GF-D8 (cell line): ENCODE data around the gene TBC1D2.
A peak's percentile ranks its signal among the peaks of the same experiment; 100 is the strongest.
"Not testable (repeated sequence)": the region's sequence is repeated elsewhere in the genome, so short reads cannot be mapped to it uniquely, and the experiment has no call there.

Experiments used
- DNase-seq: peaks from one replicate; lab custom pipeline; 2025; lab: John Stamatoyannopoulos, UW

TBC1D2 gene, protein sequence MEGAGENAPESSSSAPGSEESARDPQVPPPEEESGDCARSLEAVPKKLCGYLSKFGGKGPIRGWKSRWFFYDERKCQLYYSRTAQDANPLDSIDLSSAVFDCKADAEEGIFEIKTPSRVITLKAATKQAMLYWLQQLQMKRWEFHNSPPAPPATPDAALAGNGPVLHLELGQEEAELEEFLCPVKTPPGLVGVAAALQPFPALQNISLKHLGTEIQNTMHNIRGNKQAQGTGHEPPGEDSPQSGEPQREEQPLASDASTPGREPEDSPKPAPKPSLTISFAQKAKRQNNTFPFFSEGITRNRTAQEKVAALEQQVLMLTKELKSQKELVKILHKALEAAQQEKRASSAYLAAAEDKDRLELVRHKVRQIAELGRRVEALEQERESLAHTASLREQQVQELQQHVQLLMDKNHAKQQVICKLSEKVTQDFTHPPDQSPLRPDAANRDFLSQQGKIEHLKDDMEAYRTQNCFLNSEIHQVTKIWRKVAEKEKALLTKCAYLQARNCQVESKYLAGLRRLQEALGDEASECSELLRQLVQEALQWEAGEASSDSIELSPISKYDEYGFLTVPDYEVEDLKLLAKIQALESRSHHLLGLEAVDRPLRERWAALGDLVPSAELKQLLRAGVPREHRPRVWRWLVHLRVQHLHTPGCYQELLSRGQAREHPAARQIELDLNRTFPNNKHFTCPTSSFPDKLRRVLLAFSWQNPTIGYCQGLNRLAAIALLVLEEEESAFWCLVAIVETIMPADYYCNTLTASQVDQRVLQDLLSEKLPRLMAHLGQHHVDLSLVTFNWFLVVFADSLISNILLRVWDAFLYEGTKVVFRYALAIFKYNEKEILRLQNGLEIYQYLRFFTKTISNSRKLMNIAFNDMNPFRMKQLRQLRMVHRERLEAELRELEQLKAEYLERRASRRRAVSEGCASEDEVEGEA

DNA sequence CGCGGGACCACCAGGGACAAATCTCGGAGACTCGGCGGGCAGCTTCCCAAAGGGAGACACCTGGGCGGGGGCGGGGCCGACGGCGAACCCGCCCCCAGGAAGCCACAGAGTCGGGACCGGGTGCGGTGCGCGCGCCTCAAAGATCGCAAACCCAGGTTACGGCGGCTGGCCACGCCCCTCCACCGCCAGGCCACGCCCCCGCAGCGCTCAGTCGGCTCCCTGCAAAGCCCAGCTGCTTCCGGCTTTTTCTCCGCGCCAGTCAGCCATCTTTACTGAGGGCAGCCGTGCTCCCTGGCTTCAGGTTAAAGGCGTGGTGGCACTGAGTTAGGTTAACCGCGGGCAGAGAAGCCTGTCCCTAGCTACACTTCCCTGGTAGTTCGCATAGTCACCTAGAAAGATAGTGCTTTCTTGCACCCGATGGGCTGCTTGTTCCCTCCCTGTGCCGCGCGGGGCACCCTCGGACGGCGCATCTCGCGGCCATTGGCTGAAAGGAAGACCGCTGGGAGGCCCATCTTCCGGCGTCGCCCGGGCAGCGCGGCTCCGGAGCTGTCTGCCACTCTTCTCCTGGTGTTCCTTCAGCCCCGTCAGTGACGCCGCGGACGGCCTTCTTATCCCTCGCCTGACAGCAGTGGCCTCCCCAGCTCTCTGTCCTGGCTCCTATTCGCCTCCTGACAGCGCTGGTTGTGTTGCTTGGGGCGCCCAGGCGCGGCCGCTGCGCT, at the start of gene TBC1D2:
TBC1D2 (minus strand) TSS at position 72 of the 719 bp plus-strand sequence. CDS start 108 bp downstream, outside the sequence.
- peak; percentile 93 for DNase-seq

DNA sequence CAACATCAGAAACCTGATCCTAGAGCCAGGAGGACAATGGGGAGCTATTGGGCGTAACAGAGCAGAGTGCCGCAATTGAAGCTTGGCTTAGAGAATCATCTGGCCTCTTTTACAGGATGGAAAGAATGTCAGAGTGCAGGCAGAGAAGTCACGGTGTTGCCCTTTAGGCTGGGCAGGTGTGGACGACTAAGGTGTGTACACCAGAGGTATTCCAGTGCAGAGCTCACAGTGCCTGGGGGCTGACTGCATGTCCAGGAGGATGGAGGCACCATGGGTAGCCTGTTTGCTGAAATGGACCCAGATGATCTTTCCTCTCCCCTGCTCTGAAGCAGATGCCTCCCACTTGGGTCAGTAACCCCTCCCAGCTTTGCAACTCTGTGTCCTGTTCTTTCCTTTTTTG, 48.9 kb upstream of the TBC1D2 start:
- no peak for DNase-seq

DNA sequence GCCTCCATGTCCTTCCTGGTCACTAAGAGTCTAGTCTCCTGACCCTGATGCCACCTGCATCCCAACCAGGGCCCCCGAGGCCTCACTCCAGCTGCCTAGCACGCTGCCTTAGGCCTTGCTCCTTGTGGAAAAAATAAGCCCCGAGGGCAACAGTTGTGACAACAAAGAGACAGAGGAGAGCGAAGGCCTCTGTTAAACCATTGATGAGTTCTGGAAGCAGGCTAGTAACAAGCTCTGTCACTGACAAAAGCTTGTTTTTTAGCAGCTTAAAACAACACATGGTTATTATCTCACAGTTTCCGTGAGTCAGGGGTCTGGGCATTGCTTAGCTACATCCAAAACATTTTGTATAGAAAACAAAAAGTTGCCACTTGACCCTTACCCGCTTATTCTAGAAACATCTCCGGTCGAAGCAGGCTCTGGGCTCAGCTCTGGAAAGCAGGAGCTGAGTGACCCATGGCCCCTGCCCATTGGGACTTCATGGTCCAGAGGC, 48.2 kb upstream of the TBC1D2 start:
- no peak for DNase-seq

DNA sequence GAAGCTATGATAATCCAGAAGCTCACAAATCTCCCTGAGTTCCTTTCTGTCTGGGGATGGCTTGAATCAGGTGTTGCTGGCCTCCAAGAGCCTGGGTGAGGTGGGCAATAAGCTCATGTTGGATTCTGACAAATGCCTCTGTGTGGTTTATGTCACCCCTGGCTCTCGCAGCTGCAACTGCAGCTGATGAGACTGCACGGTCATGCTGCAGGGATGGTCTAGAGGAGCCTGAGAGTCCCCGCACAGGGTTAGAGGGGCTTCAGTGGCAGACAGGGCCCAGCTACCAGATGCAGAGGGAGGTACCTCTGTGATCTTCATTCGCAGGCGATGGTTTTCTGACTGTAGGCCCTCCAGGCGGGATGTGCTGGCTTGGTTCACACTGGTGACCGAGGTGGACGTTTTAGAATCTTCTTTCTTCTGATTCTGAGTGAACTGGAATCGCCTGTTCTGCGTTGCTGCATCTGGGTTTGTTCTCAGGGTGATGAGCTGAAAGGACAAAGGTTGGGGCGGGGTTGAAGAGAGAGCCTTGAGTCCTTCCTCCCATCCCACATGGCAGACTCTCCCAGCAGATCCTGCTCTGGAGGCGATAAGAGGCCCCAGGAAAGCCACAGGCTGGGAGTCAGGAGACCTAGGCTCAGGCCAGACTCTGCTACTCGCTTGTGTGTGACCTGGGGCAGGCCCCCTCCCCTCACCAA, 47.6 kb upstream of the TBC1D2 start:
- DNase-seq: no peak

DNA sequence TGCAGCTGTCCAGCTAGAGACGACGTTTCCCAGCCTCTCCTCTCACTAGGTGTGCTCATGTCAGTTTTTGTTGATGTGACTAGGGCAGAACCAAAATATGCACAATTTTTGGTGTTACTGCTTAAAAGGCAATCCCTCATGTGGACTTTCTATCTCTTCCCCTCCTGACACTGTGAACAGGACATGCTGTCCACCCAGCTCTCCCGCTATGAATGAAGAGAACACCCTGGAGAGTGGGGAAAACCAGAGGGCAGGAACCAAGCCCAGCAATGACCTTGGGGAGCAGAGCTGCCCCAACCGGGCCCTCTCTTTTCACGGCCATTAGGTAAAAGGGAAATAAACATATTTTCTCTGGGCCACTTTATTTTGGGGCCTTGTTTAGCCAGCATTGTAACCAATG, 46.7 kb upstream of the TBC1D2 start:
- no peak for DNase-seq

DNA sequence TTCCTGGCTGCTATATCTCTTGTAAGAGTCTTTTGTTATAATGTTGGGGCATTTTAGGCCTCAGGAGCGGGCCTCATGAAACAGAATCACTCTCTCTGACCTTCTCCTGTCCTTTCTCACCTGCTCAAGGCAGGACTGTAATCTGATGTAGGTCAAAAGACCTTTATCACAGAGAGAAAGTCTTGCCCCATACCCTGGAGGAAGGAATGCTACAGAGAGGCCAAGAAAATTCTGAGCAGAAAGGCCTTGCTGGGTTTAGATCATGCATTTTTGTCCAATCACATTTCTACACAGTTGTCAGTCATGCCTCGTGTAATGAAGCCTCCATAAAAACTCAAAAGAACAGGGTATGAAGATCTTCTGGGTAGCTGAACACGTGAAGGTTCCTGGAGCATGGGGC, 45.2 kb upstream of the TBC1D2 start:
- no peak for DNase-seq

DNA sequence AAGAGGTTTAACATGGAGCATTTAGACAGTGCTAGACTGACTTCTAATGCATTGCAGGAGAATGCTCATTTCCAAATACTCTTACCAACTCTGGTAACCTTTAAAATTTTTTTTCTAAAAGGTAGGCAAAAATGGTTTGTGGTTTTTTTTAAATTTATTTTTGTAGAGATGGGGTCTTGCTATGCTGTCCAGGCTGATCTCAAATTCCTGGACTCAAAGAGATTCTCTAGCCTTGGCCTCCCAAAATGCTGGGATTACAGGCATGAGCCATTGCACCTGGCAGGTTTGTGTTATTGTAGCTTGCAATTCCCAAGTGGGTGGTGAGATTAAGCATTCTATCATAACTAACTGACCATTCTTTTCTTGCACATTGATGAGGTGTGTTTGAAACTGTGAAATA, 43.0 kb upstream of the TBC1D2 start:
- DNase-seq: no peak

DNA sequence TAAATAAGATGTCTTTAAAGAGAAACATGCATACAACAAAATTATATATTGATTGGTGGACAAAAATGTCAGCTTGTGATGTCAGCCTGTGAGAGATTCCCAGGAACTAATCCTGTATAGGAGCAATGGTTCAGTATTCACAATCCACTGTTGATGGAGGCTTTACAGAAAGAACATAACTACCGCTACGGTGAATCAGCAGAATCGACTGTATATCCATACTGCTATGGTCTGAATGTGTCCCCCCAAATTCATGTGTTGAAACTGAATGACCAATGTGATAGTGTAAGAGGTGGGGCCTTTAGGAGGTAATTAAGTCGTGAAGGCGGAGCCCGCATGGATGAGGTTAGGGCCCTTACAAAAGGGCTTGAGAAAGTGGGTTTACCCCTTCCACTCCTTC, 40.4 kb upstream of the TBC1D2 start:
- DNase-seq: no peak

DNA sequence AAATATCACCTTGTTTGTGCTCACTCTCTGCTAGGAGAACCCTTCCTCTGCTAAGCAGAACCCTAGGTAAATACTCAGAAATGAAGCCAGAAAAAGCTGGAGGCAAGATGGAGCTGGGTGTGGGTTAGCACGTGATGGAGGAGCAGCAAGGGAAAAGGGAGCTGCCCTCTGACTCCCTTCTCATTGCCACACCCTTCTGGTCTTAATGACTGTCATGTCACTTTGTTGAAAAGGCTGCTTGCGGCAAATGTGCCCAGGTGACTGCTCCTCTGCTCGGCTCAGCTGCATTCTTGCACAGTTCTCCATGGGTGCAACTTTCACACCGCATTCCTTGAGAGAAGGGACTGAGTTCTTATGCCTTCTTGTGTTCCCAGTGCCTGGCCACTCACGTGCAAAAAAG, 36.4 kb upstream of the TBC1D2 start:
- no peak for DNase-seq

DNA sequence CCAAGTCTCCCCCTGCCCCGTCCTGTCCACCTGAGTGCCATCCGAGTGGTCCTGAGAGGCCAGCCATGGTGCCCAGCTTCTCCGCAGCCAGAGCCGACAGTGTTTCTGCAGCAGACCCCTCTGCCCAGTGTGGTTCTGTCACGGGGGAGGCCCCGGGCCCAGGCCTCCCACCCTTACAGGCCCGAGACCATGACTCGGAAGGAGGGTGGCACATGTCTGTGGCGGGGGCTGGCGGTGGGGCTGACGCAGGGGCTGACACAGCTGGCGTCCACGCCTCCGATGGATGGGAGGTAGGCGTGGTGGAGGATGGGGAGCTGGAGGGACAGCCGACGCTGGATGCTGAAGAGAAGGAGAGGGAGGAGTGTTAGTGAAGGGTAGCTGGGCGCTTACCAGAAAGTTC, 35.0 kb upstream of the TBC1D2 start:
- DNase-seq: no peak

DNA sequence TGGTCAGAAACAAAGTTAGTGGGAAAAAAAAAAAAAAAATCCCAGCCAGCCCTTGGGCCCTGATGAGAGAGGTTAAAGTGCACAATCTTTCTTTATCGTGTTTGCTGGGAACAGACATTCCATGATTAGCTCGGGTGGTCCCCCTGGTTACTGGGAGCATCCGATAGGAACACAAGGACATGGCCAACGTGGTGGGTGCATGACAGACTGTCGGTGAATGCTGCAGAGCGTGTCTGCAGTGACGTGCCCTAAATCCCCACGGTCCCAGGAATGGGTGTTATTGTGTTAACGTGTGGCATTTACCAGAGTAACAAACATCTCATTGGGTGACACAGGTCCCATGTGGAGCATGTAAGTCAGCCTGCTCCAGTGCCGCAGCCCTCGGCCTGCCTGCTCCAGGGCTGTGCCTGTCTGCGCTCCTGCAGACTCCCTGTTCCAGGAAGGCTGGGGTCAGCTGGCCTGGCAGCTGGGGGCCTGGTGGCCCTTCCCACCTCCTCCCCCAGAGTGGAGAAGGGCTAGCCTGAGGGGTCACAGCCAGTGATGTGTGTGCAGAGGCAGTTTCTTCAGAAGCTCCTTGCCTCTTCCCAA, 34.3 kb upstream of the TBC1D2 start:
- DNase-seq: no peak

DNA sequence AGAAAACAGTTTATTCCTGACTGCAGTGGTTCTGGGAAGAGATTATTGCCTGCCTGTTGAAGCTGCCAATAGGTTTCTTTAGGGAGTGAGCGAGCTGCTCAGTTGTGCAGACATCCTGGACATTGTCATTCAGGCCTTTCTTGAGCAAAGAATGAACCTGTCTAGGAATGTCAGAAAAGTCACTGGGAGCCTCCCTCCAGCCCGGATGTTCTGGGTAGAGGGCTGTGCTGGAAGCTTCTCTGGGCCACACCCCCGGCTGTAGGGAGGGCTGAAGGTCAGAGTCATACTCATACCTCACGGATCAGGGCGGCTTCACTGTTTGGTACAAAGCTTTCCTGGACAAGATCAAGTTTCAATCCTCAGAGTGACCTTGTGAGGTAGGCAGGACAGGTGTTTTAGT, 33.4 kb upstream of the TBC1D2 start:
- no peak for DNase-seq

DNA sequence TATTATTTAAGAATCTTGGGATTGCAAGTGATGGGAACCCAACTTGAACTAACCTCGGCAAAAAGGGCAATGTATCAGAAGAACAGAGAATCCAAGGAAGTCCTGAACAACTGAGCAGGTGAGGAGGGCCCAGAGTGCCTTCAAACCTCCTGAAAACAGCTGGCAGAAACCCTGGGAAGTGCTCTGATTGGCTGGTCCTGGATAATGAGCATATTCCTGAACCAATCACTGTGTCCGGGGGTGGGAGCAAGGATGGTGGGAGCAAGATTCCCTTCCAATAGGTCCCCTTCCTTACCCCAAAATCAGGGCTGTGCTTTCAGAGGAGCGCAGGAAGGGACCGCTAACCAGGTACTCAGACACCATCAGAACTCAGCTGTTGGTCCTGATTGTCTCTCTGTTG, 31.9 kb upstream of the TBC1D2 start:
- DNase-seq: no peak

DNA sequence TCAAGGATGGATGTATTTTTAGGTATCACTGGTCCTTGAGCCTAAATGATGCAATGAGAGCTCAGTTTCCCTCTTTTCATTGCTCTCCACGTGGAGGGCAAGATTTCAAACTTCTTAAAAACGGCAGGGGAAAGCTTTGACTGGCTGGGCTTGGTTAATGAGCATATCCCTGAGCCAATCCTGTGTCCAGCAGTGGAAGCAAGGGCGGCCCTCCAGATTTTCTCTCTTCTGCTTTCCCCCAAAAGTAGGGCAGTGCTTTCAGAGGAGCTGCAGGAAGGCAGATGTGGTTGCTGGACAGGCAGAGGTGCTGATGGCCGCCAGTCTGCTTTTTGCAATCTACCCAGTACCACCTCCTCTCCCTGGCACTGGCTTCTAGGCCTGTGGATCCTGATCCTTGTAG, 30.0 kb upstream of the TBC1D2 start:
- DNase-seq: no peak

DNA sequence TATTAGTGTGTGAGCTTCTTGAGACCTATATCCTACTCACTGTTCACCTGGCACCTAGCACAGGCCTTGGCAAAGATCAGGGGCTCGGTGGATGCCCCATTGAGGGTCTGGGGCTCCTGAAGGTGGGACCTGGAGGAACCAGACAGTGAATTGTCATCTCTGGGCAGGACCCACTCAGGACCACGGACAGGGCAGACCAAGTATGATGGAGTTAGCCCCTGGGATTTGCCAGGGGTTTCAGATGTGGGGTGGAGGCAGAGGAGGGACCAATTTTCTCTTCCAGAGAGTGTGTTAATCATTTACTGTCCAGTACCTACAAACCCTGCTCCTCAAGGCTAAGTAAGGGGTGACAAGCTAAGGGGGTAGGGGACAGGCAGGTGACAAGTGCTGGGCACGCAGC, 29.3 kb upstream of the TBC1D2 start:
- DNase-seq: no peak

DNA sequence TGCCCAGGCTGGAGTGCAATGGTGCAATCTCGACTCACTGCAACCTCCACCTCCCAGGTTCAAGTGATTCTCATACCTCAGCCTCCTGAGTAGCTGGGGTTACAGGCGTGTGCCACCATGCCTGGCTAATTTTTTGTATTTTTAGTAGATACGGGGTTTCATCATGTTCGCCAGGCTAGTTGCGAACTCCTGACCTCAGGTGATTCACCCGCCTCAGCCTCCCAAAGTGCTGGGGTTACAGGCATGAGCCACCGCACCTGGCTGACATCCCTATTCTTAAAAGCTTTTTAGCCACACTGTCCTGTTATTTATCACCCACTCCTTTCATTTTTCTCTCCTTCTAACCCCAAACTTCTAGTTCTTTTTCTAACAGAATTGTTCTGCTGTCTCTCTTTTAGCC, 27.7 kb upstream of the TBC1D2 start:
- not testable (repeated sequence) for DNase-seq

DNA sequence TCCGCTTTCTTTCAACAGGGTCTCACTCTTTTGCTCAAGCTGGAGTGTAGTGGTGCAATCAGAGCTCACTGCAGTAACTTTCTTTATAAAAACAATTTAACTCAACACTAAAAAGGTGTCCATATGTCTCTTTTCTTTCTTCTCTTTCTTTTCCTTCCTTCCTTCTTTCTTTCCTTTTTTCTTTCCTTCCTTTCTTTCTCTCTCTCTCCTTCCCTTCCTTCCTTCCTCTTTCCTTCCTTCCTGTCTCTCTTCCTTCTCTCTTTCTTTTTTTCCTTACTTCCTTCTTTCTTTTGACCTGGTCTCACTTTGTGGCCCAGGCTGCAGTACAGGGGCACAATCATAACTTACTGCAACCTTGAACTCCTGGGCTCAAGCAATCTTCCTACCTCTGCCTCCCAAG, 25.8 kb upstream of the TBC1D2 start:
- DNase-seq: no peak

DNA sequence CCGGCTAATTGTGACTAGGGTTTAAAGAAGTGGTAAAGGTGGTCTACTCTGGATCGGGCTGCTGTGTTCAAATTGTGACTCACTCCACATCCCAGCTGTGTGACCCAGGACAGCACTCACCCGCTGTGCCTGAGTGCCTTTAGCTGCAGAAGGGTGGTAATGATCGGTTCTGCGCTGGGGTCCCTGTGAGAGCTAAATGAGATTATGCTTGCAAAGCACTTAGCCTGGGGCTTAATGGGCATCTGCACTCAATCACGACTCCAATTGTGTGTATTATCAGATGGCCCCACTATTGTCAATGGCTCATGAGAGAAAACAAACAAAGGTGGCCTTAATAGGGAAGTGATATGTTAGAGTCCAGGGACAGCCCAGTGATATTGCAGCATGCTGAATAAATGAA, 25.1 kb upstream of the TBC1D2 start:
- DNase-seq: no peak

DNA sequence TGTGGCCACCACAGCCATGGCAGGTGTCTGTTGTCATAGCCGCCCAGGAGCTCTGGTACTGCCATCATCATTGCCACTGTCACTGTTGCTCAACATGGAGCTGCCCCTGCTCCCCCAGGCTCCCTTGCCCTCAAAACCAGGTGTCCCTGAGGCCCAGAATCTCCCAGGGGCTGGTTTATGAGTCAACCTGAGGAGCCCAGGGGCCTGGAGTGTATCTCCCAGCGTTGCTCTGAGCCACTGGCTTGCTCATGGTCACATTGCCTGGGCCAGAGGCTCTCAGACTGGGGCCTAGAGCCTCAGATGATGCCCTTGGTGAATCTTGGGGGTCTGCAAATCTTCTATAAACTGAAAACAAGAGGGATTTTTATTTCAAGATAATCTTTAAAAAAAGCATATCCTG, 24.7 kb upstream of the TBC1D2 start:
- DNase-seq: no peak

DNA sequence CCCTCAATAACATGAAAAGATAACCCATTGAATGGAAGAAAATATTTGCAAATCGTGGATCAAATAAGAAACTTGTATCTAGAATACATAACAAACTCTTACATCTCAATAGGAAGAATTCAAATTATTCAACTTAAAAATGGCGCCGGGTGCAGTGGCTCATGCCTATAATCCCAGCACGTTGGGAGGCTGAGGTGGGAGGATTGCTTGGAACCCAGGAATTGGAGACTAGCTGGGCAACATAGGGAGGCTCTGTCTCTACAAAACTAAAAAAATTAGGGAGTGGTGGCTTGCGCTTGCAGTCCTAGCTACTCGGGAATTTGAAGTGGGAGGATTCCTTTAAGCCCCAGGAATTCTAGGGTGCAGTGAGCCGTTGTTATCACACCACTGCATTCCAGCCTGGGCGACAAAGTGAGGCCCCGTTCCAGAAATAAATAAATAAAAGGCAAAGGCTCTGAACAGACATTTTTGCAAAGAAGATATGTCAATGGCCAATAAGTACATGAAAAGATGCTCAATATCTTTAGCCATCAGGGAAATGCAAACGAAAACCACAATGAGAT, 21.5 kb upstream of the TBC1D2 start:
- no peak for DNase-seq

DNA sequence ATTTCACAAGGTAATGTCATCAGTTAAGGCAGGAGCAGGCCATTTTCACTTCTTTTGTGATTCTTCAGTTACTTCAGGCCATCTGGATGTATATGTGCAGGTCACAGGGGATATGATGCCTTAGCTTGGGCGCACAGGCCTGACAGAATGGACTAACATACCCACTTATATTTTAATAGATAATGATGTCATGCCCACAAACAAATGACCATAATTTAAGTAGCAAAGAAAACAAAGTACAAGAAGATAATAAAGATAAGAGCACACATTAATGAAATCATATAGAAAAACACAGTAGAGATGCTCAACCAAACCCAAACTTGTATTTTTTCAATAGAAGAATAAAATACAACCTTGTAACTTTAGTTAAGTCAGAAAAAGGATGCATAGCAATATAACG, 19.7 kb upstream of the TBC1D2 start:
- DNase-seq: no peak
